HG03139 (cell line): Measurements from ENCODE around the gene NMS.
"Not testable (repeated sequence)": the region's sequence is repeated elsewhere in the genome, so short reads cannot be mapped to it uniquely, and the experiment has no call there.

ENCODE experiments used
- ATAC-seq: cut with Tn5 transposase; IDR thresholded peaks from one replicate; pipeline ENCODE4 v1.9.1; 2021; ENCODE audit not compliant: unreplicated experiment

Gene NMS, protein sequence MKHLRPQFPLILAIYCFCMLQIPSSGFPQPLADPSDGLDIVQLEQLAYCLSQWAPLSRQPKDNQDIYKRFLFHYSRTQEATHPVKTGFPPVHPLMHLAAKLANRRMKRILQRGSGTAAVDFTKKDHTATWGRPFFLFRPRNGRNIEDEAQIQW

DNA sequence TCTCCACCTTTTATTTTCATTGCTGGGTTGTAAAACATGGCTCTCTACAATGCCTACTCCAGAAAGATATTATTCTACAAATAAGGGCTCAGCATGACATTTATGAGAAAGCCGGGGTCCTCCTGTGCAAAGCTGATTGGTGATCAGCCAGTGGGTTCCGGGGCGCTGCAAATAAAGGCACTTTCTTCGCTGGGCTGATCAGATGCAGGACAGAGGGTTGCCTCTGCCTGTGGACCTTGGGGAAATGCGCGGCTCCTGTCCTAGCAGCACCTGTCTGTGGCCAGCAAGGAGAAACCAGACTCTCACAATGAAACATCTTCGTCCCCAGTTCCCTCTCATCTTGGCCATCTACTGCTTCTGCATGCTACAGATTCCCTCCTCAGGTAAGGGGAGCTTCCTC, at the start of gene NMS:
Gene NMS, plus strand, starts transcription at position 301 of the 400 bp plus-strand sequence. Its CDS starts 7 bp downstream, at position 308.
- no peak for ATAC-seq

DNA sequence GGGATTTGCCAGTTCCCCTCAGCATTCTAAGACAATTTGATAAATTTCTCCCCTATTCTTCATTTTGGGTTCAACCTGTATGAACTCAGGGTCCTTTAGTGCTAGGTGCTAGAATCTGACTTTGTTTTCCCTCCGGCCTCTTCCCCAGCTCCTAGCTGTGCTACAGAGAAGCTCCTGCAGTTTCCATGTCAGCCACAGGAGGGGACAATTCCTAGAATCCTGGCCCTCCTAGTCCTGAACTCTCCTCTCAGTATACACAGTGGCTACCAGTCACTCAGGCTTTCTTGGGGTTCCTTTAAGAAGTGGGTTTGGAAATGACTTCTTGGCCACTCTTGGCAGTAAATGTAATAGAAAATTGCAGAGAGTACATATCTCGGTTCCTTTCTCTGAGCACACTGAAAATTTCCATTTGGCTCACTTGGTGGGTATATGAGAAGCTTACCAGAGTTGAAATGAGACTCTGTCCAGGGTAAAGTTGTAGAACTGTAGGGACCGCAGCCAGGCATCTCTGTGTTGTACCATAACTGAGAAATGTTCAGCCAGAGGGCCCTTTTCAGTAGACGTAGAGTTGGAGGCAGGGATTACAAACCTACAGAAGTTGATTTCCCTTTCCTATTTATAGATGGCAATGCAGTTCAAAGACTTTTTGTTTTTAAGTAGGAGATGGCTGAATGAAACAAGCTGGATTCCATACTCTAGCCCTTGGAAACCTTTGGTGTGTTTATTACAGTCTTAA, 47.8 kb upstream of the NMS start:
- no peak for ATAC-seq

DNA sequence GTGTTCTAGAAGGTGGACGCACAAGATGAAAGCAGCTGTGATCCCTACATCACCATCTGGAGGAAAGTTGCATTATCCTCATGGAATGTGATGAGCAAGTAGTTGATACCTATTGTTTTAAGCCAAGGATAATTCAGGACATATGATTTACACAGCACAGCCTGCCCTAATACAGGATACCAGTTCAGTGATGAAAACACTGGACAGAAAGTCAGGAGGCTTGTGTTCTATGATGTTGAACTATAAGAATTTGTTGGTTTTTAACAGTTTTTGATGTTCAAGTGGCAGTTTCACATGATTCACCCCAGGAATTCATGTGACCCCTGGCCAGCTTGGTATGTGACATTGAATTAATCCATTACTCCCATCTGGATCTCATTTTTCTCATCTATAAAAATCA, 46.7 kb upstream of the NMS start:
- no peak for ATAC-seq

DNA sequence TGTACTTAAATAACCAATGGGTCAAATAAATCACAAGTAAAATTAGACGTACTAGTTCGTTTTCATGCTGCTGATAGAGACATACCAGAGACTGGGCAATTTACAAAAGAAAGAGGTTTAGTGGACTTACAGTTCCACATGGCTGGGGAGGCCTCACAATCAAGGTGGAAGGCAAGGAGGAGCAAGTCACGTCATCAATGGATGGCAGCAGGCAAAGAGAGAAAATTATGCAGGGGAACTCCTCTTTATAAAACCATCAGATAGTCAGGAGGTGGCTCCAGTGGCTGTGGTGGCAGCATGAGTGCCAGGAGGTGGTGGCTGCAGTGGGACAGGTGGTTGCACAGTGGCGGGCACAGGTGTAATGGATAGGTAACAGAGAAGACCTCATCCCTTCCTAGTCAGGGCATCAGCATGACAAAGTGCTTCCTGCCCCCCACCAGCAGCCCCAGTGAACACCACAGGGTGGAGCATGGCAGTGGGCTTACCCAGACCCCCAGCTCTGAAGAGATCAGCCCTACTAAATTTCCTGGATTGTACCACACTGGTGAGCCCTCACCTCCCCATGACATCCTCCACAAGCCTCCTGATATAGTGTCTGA, 45.9 kb upstream of the NMS start:
- no peak for ATAC-seq

DNA sequence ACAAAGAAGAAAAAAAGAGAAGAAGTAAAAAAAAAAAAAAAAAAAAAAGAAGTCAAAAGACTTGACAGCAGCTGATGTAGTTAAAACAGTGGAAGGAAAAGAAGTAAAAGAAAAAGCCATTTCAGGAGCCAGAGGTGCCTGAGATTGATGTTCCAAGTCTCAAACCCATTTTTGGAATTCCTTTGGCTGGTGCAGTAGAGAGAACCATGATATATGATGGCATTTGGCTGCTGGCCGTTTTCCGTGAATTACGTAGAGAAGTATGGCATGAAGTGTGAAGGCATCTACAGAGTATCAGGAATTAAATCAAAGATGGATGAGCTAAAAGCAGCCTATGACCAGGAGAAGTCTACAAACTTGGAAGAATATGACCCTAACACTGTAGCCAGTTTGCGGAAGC, 45.2 kb upstream of the NMS start:
- no peak for ATAC-seq

DNA sequence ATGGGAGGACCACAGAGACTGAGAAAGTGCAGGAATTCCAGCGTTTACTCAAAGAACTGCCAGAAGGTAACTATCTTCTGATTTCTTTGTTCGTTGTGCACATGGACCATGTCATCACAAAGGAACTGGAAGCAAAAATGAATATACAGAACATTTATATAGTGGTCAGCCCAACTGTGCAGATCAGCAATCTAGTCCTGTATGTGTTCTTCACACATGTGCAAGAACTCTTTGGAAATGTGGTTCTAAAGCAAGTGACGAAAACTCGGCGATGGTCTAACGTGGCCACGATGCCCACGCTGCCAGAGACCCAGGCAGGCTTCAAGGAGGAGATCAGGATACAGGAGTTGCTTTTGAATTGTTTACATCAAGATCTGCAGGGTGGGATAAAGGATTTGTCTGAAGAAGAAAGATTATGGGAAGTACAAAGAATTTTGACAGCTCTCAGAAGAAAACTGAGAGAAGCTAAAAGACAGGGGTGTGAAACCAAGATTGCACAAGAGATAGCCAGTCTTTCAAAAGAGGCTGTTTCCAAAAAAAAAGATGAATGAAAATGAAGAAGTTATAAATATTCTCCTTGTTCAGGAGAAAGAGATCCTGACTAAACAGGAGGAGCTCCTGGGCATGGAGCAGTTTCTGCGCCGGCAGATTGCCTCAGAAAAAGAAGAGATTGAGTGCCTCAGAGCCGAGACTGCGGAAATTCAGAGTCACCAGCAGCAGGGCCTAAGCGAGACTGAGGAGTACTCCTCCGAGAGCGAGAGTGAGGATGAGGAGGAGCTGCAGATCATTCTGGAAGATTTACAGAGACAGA, 44.5 kb upstream of the NMS start:
- ATAC-seq: no peak

DNA sequence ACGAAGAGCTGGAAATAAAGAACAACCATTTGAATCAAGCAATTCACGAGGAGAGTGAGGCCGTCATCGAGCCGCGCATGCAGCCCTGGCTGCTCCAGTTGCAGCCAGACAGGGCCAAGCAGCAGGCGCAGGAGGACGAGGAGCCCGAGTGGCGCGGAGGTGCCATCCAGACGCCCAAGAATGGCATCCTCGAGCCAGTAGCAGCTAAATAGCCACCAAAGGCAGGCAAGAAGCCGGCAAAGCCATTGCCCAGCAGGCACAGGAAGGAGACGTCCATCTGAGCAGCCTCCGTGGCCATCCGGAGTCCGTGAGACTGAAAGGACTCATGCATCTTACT, 43.9 kb upstream of the NMS start:
- ATAC-seq: no peak

DNA sequence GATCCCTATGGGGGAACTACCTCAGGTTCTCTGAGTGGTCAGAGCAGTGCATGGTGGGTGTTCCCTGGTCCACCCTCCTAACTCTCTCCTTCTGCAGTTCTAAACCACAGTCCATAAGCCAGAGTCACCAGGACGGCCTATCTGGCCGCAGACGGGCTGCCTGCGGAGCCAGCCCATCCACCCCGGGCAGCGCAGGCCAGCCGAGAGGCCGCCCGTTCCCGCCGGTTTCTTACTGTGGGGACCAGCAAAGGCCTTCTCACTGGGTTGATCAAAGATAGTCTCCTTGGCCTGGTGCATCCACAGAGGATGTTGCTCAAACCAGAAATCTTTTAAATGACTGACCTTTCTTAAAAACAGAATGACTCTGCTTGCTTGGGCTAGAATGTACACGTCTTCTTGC, 43.2 kb upstream of the NMS start:
- no peak for ATAC-seq

DNA sequence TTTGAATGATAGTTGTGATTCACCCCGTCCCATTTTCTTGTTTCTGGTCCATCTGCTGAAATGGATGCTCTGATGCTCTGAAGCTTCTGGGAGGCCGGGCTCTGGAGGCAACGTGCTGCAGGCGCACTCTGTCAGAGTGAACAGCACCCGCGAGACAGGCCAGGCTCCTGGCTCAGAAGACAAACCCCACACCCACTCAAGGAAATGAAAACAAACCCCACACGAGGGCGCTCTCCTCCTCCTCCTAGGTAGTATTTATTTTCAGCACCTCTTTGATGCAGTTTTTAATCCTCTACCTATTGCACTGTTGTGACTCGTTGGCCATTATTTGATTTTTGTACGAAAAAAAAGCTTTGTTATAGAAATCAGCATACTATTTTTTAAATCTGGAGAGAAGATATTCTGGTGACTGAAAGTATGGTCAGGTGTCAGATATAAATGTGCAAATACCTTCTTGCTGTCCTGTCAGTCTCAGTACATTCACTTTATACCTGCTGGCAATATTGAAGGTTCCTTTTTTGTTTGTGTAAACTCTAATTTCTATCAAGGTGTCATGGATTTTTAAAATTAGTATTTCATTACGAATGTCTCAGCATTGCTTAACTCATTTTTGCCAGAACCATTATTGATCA, 42.5 kb upstream of the NMS start:
- no peak for ATAC-seq

DNA sequence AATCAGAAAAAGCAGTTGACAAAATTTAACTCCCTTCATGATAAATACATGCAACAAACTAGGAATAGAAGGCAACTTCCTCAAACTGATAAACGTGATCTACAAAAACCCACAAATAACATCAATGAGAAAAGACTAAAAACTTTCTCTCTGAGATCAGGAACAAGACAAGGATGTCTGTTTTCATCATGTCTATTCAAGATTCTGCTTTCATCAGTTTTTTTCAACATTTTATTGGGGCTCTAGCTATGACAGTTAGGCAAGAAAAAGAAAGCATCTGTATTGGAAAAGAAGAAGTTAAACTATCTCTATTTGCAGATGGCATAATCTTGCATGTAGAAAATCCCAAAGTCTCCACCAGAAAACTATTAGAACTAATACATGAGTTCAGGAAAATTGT, 40.6 kb upstream of the NMS start:
- no peak for ATAC-seq

DNA sequence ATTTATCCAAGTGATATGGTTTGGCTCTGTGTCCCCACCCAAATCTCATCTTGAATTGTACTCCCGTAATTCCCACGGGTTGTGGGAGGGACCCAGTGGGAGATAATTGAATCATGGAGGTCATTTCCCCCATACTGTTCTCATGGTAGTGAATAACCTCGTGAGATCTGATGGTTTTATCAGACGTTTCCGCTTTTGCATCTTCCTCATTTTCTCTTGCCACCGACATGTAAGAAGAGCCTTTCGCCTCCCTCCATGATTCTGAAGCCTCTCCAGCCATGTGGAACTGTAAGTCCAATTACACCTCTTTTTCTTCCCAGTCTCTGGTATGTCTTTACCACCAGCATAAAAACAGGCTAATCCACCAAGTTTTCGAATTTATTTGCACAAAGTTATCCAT, 32.5 kb upstream of the NMS start:
- no peak for ATAC-seq

DNA sequence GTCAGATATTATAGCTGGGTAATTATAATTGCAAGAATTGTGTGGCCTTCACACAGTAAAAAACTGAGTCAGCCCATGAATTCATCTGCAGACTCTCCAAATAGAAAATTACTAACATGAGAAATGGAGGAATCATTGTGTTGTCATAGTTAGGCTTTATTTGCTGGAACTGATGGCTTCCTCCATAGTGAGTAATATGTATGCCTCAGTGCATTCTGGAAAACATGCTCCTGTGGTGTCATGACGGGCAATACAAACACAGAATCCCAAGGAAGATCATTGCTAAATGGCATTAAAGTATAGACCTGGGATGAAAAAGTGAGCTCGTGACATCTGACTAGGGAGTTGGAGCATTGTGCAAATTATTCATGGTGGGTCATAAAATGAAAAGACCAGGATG, 23.6 kb upstream of the NMS start:
- no peak for ATAC-seq

DNA sequence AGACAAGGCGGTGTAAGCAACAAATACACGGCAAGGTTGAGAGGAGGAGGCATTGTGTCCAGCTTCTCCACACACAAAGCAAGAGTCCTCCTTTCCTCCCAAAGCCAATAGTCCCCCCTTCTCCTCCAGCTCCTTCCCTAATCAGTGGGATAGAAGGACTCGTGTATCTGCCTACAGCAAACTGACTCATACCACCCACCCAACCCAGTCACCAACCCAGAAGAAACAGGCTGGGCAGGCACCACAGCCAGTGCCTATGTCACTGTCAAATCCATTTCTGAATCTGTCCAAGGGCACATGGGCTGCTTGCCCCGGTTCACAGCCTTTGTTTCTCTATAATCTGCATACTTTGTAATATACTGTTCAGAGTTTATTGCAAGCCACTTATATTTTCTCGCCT, 19.2 kb upstream of the NMS start:
- no peak for ATAC-seq

DNA sequence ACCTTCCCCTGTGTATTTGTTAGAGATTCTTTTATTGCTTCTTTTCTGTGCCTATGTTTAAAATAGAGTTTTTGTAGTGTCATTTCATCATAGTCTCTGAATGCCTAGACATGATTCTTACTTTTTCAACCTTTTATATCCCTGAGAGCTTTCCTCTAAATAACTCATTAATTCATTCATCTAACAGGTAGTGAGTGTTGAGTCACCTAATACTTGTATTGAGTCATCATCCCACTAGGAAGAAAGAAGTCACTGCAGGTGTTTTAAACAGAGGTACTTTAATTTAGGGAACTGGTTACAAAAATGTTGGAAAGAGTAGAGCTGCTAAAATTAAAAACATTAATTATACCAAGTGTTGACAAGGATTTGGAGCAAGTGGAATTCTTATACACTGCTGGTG, 18.5 kb upstream of the NMS start:
- no peak for ATAC-seq

DNA sequence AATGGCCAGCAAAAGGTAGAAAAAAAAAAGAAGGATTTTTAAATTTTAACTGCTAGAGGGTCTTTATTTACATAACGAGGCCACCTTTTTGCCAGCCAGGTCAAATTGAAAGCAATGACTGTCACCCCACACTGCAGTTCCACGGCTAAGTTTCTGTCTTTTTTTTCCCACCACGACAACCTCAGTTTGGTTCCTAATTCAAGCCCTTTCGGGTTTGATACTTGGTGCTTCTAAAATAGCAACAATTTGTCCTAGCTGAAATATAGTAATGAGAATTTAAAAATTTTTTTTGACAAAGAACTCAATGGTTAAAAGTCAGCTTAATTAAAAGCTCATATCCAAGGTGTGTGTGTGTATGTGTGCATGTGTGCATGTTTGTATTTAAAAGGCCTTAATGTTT, 16.4 kb upstream of the NMS start:
- no peak for ATAC-seq

DNA sequence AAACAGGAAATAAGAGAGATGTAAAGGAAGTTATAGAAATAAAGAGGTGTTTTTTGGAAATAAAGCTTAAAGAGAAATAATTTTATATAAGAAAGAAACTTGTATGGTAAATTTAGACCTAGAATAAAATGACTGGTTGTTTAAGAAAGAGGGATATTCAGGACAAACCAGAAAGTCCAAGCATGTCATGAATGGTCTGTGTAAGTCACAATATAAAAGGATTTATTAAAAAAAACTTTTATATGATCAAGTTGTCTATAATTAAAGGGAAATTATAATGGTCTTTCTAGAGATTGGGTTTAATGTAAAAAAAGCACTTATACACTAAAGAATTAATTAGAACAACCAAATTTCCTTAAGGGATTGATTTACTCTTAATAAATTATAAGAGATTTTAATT, 13.9 kb upstream of the NMS start:
- not testable (repeated sequence) for ATAC-seq

DNA sequence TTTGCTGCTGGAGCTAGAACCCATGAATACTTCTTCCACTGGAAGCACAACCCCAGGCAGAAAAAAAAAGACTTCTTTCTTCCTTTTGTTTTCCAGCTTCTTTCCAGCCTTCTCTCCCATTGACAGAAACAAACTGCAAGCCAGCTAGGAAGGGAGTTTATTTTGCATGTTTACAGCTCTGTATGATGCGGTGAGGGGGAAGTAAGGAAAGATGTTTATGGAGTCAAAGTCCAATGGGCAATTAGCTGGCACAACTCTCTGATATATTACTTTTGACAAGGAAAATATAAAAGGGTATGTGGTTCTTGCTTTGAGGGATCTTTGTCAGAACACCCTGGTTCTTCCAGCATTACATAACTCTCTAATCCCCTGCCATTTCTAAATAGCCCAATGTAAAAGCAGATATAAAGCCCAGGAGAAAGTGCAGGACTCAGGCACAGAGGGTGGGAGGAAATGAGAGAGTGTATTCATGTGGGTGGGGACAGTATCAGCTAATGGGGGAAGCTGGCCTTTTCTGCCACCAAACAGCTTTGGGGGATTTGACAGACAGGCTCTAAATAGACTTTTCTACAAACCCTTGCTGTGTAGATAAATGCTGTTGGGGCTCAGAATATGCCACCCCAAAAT, 9.3 kb upstream of the NMS start:
- no peak for ATAC-seq

DNA sequence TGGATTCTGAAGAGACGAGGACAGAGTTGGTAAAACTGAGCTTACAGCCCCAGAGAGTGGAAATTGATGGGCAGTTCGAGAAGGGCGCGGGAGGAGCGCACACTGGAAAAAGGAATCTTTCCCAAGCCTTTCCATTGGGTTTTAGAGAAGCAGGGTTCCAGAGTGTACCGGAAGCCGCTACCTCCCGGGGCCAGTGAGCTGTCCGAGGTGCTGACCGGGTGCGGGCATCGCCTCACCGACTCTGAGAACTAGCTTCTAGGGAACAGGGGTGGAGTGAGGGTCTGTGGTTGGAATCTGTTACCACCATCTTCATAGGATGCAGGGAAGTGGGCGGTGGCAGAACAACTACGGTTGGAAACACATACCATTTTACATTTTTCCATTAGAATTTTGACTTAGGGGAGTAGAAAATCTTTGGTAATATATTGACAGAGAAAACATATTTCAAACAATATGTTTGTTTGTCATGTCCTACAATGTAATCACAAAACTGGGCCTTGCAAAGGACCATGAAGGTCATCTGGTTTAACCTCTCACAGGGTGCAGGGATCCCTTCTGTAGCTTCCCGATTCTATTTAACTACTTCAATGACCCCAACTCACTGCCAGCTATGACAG, 724 bp downstream of the NMS start:
- no peak for ATAC-seq

DNA sequence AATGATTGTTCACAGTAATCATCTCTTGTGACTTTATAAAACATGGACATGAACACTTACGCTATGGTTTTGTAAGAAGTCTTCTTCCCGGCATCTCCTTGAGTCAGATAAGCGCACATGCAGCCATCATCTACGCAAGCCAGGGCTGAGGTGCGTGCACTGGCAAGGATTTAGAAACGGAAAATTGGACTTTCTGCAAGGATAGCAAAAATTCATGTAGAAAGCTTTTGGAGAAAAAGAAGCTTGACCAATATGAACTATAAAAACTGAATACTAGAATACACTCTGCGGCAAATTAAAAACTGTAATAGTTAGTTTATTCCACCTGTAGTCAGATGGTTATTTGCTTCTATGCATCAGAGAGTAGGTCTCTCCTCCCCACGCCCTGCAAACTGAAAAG, 6.3 kb downstream of the NMS start:
- ATAC-seq: no peak

DNA sequence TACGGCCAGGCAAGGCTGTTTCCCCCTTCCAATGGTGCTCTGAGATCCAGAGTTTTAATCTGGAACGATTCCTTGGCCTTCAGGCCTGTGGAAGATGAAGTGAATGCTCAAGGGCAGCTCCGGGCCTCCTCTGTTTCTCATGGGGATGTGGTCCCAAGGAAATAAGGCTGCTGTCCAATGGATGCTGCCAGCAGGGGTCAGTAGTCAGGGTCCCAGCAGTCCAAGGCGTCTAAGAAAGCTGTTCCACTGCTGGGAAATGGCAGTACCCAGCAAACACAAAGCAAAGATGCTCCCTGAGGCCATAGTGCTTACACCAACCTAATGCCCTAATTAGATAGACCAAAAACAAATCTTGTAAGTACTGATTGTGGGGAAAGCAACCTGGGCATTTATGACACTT, 12.5 kb downstream of the NMS start:
- ATAC-seq: no peak

DNA sequence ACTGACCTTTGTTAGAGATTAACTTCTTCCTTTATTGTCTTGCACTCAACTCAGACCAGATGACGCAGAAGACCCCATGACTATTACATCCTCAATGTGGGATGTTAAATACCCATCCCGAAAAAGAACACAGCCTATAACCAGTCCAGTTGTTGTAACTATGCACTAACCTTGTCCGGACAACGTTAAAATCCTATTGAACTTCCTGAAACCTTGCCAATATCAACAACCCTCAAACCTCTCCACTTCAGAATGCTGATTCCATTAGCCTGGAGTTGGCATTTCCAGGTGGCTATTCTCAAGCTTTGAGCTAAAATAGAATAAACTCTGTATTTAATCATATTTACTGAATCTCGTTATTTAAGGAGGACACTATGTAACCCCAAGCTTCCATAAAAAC, 13.6 kb downstream of the NMS start:
- no peak for ATAC-seq
